A673 (cell line): ENCODE results near the gene GUCA2B.

Experiments
- CTCF ChIP-seq: fragments of 300-800, 200-600 bp; sonication (generic); conservative IDR thresholded peaks from 2 replicates; pipeline ENCODE4 v1.5.1; 2017; ENCODE audit warnings: low read depth, mild to moderate bottlenecking, antibody characterized with exemption, low read length, moderate library complexity, mixed read lengths
- EZH2 ChIP-seq: fragments of 200-600 bp; sonication (generic); IDR thresholded peaks from 2 replicates; pipeline ENCODE4 v1.6.1; 2017; ENCODE audit warnings: borderline replicate concordance, low read depth, mild to moderate bottlenecking, mixed read lengths, antibody characterized with exemption, low read length; ENCODE audit not compliant: poor library complexity, severe bottlenecking

- TF ChIP-seq CTCF: no peak
- no peak for TF ChIP-seq EZH2
Observed at GRCh38 chr1:42143896-42144710, 9.1 kb upstream of the GUCA2B start.
